Stomach (tissue), 9 donors: Measurements from ENCODE around the gene PCDH1. TPM values are rescaled to one million over a fixed set of nuclear protein-coding genes. Genes with fewer than 3 reads are reported as not detected.

Experiments
- DNase-seq, 2 donors: peaks; one replicate each; pipeline versions ENCODE4 v3.0.0 to v3.0.0-alpha.2; 2013 to 2019
- H3K27ac ChIP-seq, 5 donors: fragments of 200-600 bp in 4 of 5; sonication (generic) in 4 of 5; one replicate each; pipeline ENCODE4 v1.5.1; 2013 to 2019; ENCODE audit warnings: mild to moderate bottlenecking in 1 of 5, moderate library complexity in 1 of 5
- H3K27me3 ChIP-seq, 3 donors: fragments of 200-600 bp; sonication (generic); one replicate each; pipeline ENCODE4 v1.5.1; 2017 to 2019; ENCODE audit warnings: mixed run types in 1 of 3
- H3K36me3 ChIP-seq, 4 donors: fragments of 200-600 bp; sonication (generic); 1 replicate in 3 of 4; 2 replicates in 1 of 4; pipeline ENCODE4 v1.5.1; 2016 to 2019
- H3K4me1 ChIP-seq, 4 donors: fragments of 200-600 bp; sonication (generic); one replicate each; pipeline ENCODE4 v1.5.1; 2016 to 2019
- H3K4me3 ChIP-seq, 4 donors: fragments of 200-600 bp; sonication (generic) in 3 of 4; one replicate each; pipeline ENCODE4 v1.5.1; 2016 to 2019; ENCODE audit warnings: mild to moderate bottlenecking in 1 of 4
- H3K9me3 ChIP-seq, 4 donors: fragments of 200-600 bp; sonication (generic); one replicate each; pipeline ENCODE4 v1.5.1; 2016 to 2019
- CTCF ChIP-seq, 7 experiments: fragments of 450-650 bp in 4 of 7; fragments of 200-600 bp in 3 of 7; sonication (generic) in 3 of 7; IDR thresholded peaks; one replicate each; pipeline ENCODE4 v1.5.1; 2016 to 2019; ENCODE audit warnings: antibody characterized with exemption in 7 of 7, control low read depth in 2 of 7, mild to moderate bottlenecking in 1 of 7
- EP300 ChIP-seq: sonication (generic); formaldehyde crosslinking; IDR thresholded peaks from one replicate; pipeline ENCODE4 v1.6.1; 2017; ENCODE audit warnings: antibody characterized with exemption
- POLR2A ChIP-seq, 4 donors: fragments of 450-650 bp; IDR thresholded peaks; one replicate each; pipeline ENCODE4 v1.6.1; 2016; ENCODE audit warnings: antibody characterized with exemption in 4 of 4, control low read depth in 2 of 4, mild to moderate bottlenecking in 1 of 4, moderate library complexity in 1 of 4
- POLR2AphosphoS5 ChIP-seq, 3 donors: sonication (generic); formaldehyde crosslinking; IDR thresholded peaks; one replicate each; pipeline ENCODE4 v1.6.1; 2016; ENCODE audit warnings: antibody characterized with exemption in 3 of 3
- WGBS, 5 donors: extraction: QIAGEN DNeasy Blood & Tissue Kit in 3 of 5; methylation state at CpG; one replicate each; pipeline versions ENCODE4 v1.1.5 to v1.1.7; 2013 to 2018; 5-methylcytosine and 5-hydroxymethylcytosine counted together
- intact Hi-C: fragments of 100-400 bp; cut with DNase I; formaldehyde crosslinking; loops from one replicate; pipeline ENCODE4 v1.15.1; 2023; ENCODE audit warnings: low total_unique reads
- polyA plus RNA-seq, 3 donors: library from polyadenylated mRNA; stranded (reverse); fragments of 200-250 nt; gene quantifications; one replicate each; pipeline ENCODE4 v1.2.3, GENCODE V29; 2013
- total RNA-seq, 5 donors: library from RNA; depleted of rRNA; stranded (reverse); fragments of >200 nt; gene quantifications; one replicate each; pipeline versions ENCODE4 v1.1.0 to v1.2.3, GENCODE V29; 2014 to 2016
- donor health status: healthy with polysubstance abuse.
- donor health status: Bipolar disorder and iron deficiency.
- donor health status: healthy.

Gene PCDH1
- total and polyA plus RNA-seq, 8 donors: 8.7 to 96.9 (median 43.6) TPM

DNA sequence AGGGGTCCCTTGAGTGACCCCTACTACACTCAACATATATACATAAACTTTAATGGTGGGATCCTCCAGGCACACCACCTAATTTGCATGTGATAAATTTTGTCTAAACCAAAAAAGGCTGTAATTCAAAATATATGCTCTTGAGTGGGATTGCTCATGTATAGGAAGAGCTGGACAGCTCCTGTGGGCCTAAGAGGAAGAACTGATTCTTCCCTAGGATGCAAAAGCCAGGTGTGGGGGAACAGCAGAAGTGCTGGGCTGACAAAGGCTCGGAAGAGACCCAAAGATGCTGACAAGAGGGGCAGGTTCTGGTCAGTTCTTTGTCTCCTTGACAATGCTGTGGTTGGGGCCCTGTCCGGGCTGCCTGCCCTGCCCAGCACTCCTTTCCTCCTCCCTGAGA is 43.9 kb downstream of the PCDH1 start:
- H3K27me3 ChIP-seq: peaks cover 0 to 23% (median 0%) of the 10 kb centered on the region in 3 donors
- H3K27ac ChIP-seq: no peak overlapping the region
- no peak overlapping the region for H3K4me3 ChIP-seq
- intact Hi-C loops: no loop called here
- no peaks in the 10 kb centered on the region for H3K9me3 ChIP-seq
- TF ChIP-seq POLR2AphosphoS5 (IDR thresholded peaks at IDR 0.05) (no peak), EP300 (no peak), CTCF (IDR thresholded peaks at IDR 0.05) (no peak), POLR2A (IDR thresholded peaks at IDR 0.05) (no peak)
- WGBS, 5 donors: 0 to 72% (median 44%) methylated on average over 2 of the region's 2 CpGs
- H3K36me3 ChIP-seq: no peaks in the 10 kb centered on the region
- no peak for DNase-seq
- H3K4me1 ChIP-seq: peaks cover 8 to 35% (median 24%) of the 10 kb centered on the region in 4 donors

DNA sequence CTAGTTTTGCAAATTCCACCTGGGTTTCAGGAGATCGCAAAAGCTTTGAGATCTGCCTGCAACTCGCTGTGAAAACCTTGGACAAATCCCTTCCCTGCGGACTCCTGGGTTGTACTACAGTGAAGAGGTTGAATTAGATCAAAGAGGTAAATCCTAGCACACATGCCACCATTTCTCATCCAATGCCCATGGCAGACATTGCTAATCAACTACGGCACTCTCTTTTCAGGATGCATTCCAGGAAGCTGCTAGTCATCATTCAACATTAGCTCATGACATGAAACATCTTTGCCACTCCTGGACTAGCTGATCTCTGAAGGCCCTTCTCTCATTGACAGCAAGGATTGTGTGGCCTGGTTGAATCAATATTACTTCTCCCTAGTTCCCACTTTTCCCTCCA is 46.1 kb downstream of the PCDH1 start:
- Histone ChIP-seq H3K27me3 (peaks cover 0 to 15% (median 0%) of the 10 kb centered on the region in 3 donors), H3K36me3 (no peaks in the 10 kb centered on the region), H3K4me3 (no peak overlapping the region), H3K9me3 (no peaks in the 10 kb centered on the region), H3K4me1 (peaks cover 8 to 34% (median 22%) of the 10 kb centered on the region in 4 donors), H3K27ac (no peak overlapping the region)
- TF ChIP-seq CTCF (IDR thresholded peaks at IDR 0.05): no peak
- no peak for TF ChIP-seq EP300
- TF ChIP-seq POLR2AphosphoS5 (IDR thresholded peaks at IDR 0.05): no peak
- TF ChIP-seq POLR2A (IDR thresholded peaks at IDR 0.05): no peak
- intact Hi-C loops: no loop called here
- no peak for DNase-seq
- 91 to 96% (median 92%) methylated on average over 4 of the region's 4 CpGs for WGBS, 5 donors

GRCh38 chr5:141828162-141828561 is 50.0 kb downstream of the PCDH1 start:
- Histone ChIP-seq H3K27ac (no peak overlapping the region), H3K9me3 (no peaks in the 10 kb centered on the region), H3K4me3 (no peak overlapping the region), H3K36me3 (no peaks in the 10 kb centered on the region), H3K27me3 (peaks cover 0 to 12% (median 3%) of the 10 kb centered on the region in 3 donors), H3K4me1 (peaks cover 4 to 6% (median 5%) of the 10 kb centered on the region in 4 donors)
- intact Hi-C loops: no loop called here
- no peak for TF ChIP-seq POLR2AphosphoS5 (IDR thresholded peaks at IDR 0.05)
- no peak for TF ChIP-seq CTCF (IDR thresholded peaks at IDR 0.05)
- TF ChIP-seq POLR2A (IDR thresholded peaks at IDR 0.05): no peak
- no peak for TF ChIP-seq EP300
- DNase-seq: no peak
- WGBS, 5 donors: 72 to 83% (median 74%) methylated on average over 4 of the region's 4 CpGs

GRCh38 chr5:141826674-141827073 is 51.5 kb downstream of the PCDH1 start:
- Histone ChIP-seq H3K27ac (no peak overlapping the region), H3K9me3 (no peaks in the 10 kb centered on the region), H3K27me3 (peaks cover 0 to 12% (median 3%) of the 10 kb centered on the region in 3 donors), H3K36me3 (no peaks in the 10 kb centered on the region), H3K4me1 (peaks cover 0 to 11% (median 0%) of the 10 kb centered on the region in 4 donors), H3K4me3 (no peak overlapping the region)
- 69 to 81% (median 73%) methylated on average over 4 of the region's 4 CpGs for WGBS, 5 donors
- DNase-seq: peak in 1 of 2 donors; percentile 70
- TF ChIP-seq POLR2A (IDR thresholded peaks at IDR 0.05): no peak
- no peak for TF ChIP-seq POLR2AphosphoS5 (IDR thresholded peaks at IDR 0.05)
- no peak for TF ChIP-seq CTCF (IDR thresholded peaks at IDR 0.05)
- TF ChIP-seq EP300: no peak
- intact Hi-C loops: no loop called here
